K562 (cell line): ENCODE results near the gene CPN2. TPM values are rescaled to one million over a fixed set of nuclear protein-coding genes. Genes with fewer than 3 reads are reported as not detected.

Source experiments
- ATAC-seq: fragments of 200-7000 bp; cut with Tn5 transposase; 3 replicates; pipeline ENCODE4 v1.9.1; 2020; ENCODE audit warnings: moderate library complexity
- BruUV-seq: library from RNA; stranded (reverse); fragments of 400-500 nt; replicated peaks from 2 replicates; lab custom pipeline; 2021; lab: Mats Ljungman, UMichigan
- CTCF ChIA-PET: fragments of 300-600 bp; formaldehyde crosslinking; extraction: SDS; loops from one replicate; lab custom pipeline; 2021; ENCODE audit warnings: low intra/inter-chr PET ratio; lab: Yijun Ruan, JAX
- POLR2A ChIA-PET: fragments of 300-600, 350-650 bp; sonication (Branson Sonifier 250); formaldehyde crosslinking; extraction: SDS; loops from one replicate; lab custom pipeline; 2021; ENCODE audit warnings: antibody characterized with exemption, inconsistent platforms; lab: Yijun Ruan, JAX
- DNase-seq, 4 experiments: peaks; one replicate each; pipeline versions ENCODE4 v3.0.0 to v3.0.0-alpha.2; 2011 to 2018; ENCODE audit warnings: low spot score in 3 of 4, mixed read lengths in 3 of 4; ENCODE audit errors: extremely low read depth in 1 of 4
- FAIRE-seq: peaks from 2 replicates; lab custom pipeline; 2011; peaks lifted over from hg19 to GRCh38; lab: Jason Lieb, UNC
- H2AFZ ChIP-seq: 2 replicates; pipeline ENCODE4 v1.6.0; 2011; ENCODE audit warnings: low read depth, low read length, control low read depth, inconsistent platforms
- H3K27ac ChIP-seq: fragments of 200-600 bp; 3 replicates; pipeline ENCODE4 v1.8.0; 2011; ENCODE audit warnings: low read depth, mild to moderate bottlenecking, control low read depth, inconsistent platforms, low read length, moderate library complexity, mixed read lengths; ENCODE audit errors: extremely low read depth
- H3K27me3 ChIP-seq, 2 experiments: fragments of 300-600 bp in 1 of 2; 2 replicates in 1 of 2; 3 replicates in 1 of 2; pipeline versions ENCODE4 v1.6.0 to v1.8.0; 2011; ENCODE audit warnings: inconsistent platforms in 2 of 2, low read length in 2 of 2, mild to moderate bottlenecking in 1 of 2, mixed read lengths in 1 of 2, moderate library complexity in 1 of 2; ENCODE audit not compliant: control insufficient read depth in 2 of 2, insufficient read depth in 2 of 2
- H3K36me3 ChIP-seq: fragments of 300-600 bp; 3 replicates; pipeline ENCODE4 v1.8.0; 2011; ENCODE audit warnings: mild to moderate bottlenecking, low read length, inconsistent platforms; ENCODE audit not compliant: control insufficient read depth, insufficient read depth
- H3K4me1 ChIP-seq, 2 experiments: fragments of 200-600 bp in 1 of 2; replicated peaks in 1 of 2; 2 replicates in 1 of 2; 3 replicates in 1 of 2; pipeline versions ENCODE4 v1.5.1 to v1.8.0; 2011; ENCODE audit warnings: inconsistent platforms in 2 of 2, low read length in 2 of 2, mild to moderate bottlenecking in 1 of 2, mixed read lengths in 1 of 2, moderate library complexity in 1 of 2; ENCODE audit not compliant: control insufficient read depth in 2 of 2, insufficient read depth in 2 of 2
- H3K4me2 ChIP-seq: 2 replicates; pipeline ENCODE4 v1.6.1; 2011; ENCODE audit warnings: low read length, control low read depth, inconsistent platforms, mixed read lengths; ENCODE audit not compliant: insufficient read depth
- H3K4me3 ChIP-seq: fragments of 200-600 bp; sonication (generic), shearing (Covaris generic); 2 replicates; pipeline ENCODE4 v1.5.1; 2016; ENCODE audit warnings: control low read depth, inconsistent platforms
- H3K79me2 ChIP-seq: fragments of 200-600 bp; 3 replicates; pipeline ENCODE4 v1.8.0; 2011; ENCODE audit warnings: low read length, inconsistent platforms; ENCODE audit not compliant: control insufficient read depth, insufficient read depth
- H3K9ac ChIP-seq, 2 experiments: 2 replicates each; pipeline versions ENCODE4 v1.6.0 to v1.6.1; 2011; ENCODE audit warnings: low read depth in 2 of 2, low read length in 2 of 2, control low read depth in 1 of 2, inconsistent platforms in 1 of 2, mild to moderate bottlenecking in 1 of 2, mixed read lengths in 1 of 2; ENCODE audit not compliant: insufficient read depth in 1 of 2
- H3K9me1 ChIP-seq: one replicate; pipeline ENCODE4 v1.6.0; 2011; ENCODE audit warnings: inconsistent platforms, mild to moderate bottlenecking, low read length, moderate library complexity; ENCODE audit not compliant: control insufficient read depth, insufficient read depth
- H3K9me3 ChIP-seq: replicated peaks from 2 replicates; pipeline ENCODE4 v1.5.1; 2011; ENCODE audit warnings: low read depth, low read length, inconsistent platforms; ENCODE audit not compliant: control insufficient read depth, insufficient read depth
- H4K20me1 ChIP-seq: replicated peaks from 2 replicates; pipeline ENCODE4 v1.6.1; 2011; ENCODE audit warnings: low read length, inconsistent platforms, mixed read lengths; ENCODE audit not compliant: control insufficient read depth, insufficient read depth
- ATF7 ChIP-seq: fragments of 450-650 bp; IDR thresholded peaks from 2 replicates; pipeline ENCODE4 v1.7.1; 2014; ENCODE audit warnings: mild to moderate bottlenecking, moderate library complexity
- CCAR2 ChIP-seq: fragments of 200-400 bp; formaldehyde crosslinking; IDR thresholded peaks from 2 replicates; pipeline ENCODE4 v1.6.1; 2017; ENCODE audit warnings: mild to moderate bottlenecking, low read depth, low read length
- CTBP1 ChIP-seq: fragments of 450-650 bp; IDR thresholded peaks from 2 replicates; pipeline ENCODE4 v1.6.1; 2016; ENCODE audit warnings: borderline replicate concordance
- RAD21 ChIP-seq, 2 experiments: fragments of 250-450 bp in 1 of 2; fragments of 450-650 bp in 1 of 2; sonication (Bioruptor Pico) in 1 of 2; formaldehyde crosslinking in 1 of 2; IDR thresholded peaks in 1 of 2; conservative IDR thresholded peaks in 1 of 2; 2 replicates each; pipeline versions ENCODE4 v1.4.0 to v1.8.0; 2020 to 2022; ENCODE audit warnings: mild to moderate bottlenecking in 2 of 2, moderate library complexity in 1 of 2
- RBBP5 ChIP-seq: fragments of 200-600 bp; sonication (generic); IDR thresholded peaks from 2 replicates; pipeline ENCODE4 v1.6.1; 2012; ENCODE audit warnings: borderline replicate concordance, mild to moderate bottlenecking, low read length, control low read depth, inconsistent platforms; ENCODE audit not compliant: insufficient read depth, poor library complexity, severe bottlenecking
- TAF7 ChIP-seq: fragments of 450-650 bp; IDR thresholded peaks from 2 replicates; pipeline ENCODE4 v1.6.1; 2016; ENCODE audit warnings: missing genetic modification characterization, missing compliant biosample characterization
- WGBS: fragments of 100-300 bp; shearing (Covaris generic); methylation state at CpG from one replicate; pipeline ENCODE4 v1.1.6; 2016; ENCODE audit warnings: low coverage, mixed read lengths; ENCODE audit not compliant: insufficient coverage; ENCODE audit errors: missing lambda C conversion rate; 5-methylcytosine and 5-hydroxymethylcytosine counted together
- in situ Hi-C: fragments of 300-500 bp; cut with MboI; formaldehyde crosslinking; loops from 4 replicates; pipeline ENCODE4 v1.15.0; 2018; ENCODE audit warnings: inconsistent platforms, mixed read lengths
- intact Hi-C: fragments of 100-400 bp; cut with micrococcal nuclease; formaldehyde crosslinking; loops from 2 replicates; pipeline ENCODE4 v1.14.2; 2022
- polyA plus RNA-seq, 8 experiments: library from polyadenylated mRNA; depleted of rRNA in 4 of 8; stranded (reverse) in 5 of 8; unstranded in 3 of 8; fragments of >200 nt; fragmentation: Nextera tagmentation in 2 of 8; fragmentation: Illumina TruSeq in 1 of 8; extraction: Ambion mirVana in 2 of 8; extraction: Trizol in 1 of 8; gene quantifications; 2 replicates each; pipeline versions ENCODE4 v1.2.1 to v1.2.3, GENCODE V29; 2011 to 2014; ENCODE audit warnings: inconsistent platforms in 1 of 8, missing spikeins in 1 of 8
- total RNA-seq, 7 experiments: library from RNA; depleted of rRNA in 6 of 7; stranded (reverse); fragments of >200 nt in 6 of 7; fragmentation: Illumina TruSeq in 2 of 7; extraction: Trizol in 2 of 7; gene quantifications; 2 replicates each; pipeline versions ENCODE4 v1.2.1 to v1.2.3, GENCODE V29; 2011 to 2021; ENCODE audit warnings: low replicate concordance in 1 of 7

CPN2 gene
- total and polyA plus RNA-seq, 9 of the 15 experiments (the other 6 are each of a cell fraction or from before 2014, with no cell fraction given) = not detected

DNA sequence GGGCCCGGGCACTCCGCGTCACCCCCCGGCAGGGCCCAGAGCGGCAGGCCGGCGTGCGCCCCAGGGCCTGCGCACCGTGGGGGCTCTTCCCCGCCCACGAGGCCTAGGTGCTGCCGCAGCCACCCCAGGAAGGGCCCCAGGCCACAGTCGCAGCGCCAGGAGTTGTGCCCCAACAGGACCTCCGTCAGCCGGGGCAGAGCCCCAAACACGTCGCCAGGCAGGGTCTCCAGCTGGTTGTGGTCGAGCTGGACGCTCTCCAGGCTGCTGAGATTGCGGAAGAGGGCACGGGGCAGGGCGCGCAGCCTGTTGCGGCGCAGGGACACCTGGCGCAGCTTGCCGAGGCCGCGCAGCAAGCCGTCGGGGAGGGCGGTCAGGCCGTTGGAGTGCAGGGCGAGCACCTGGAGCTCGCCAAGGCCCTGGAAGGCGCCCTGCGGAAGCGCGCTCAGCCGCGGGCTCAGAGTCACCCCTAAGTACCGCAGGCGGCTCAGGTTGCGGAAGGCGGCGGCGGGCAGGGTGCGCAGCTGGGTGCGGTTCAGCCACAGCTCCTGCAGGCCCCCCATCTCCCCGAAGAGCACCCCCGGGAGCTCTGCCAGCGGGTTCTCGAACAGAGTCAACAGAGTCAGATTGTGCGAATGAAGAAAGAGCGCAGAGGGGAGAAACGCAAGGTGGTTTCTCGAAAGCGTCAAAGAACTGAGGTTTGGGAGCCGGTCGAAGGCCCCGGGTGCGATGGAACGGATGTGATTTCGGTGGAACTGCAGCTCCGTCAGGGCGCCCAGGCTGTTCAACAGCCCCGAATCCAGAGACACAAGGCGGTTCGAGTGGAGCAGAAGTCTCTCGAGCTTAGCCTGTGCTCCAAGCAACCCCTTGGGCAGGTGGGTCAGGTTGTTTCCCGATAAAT is 46.0 kb upstream of the CPN2 start:
- H2AFZ ChIP-seq = no peak overlapping the region
- CTCF ChIA-PET = no interaction called here
- no TSS peak for BruUV-seq
- no peak for FAIRE-seq
- POLR2A ChIA-PET = interaction anchor here (0.6 to 2.0 kb wide), 7 partner anchors 11 to 170 kb away, joined by 3 to 7 read pairs (median 3); no protein-coding TSS in a partner anchor
- in situ Hi-C loops (no loop called here), intact Hi-C loops (no loop called here)
- 86% methylated on average over 38 of the region's 73 CpGs for WGBS
- no peak for DNase-seq
- H3K9me3 ChIP-seq = no peaks in the 10 kb centered on the region
- peaks cover 5 to 25% of the 10 kb centered on the region in 2 experiments; a peak in 4 of 5 replicates for H3K4me1 ChIP-seq
- ATAC-seq = no peak
- no peak overlapping the region for H3K4me3 ChIP-seq
- no peak overlapping the region for H3K27ac ChIP-seq
- H3K9me1 ChIP-seq = no peaks in the 10 kb centered on the region
- no peaks in the 10 kb centered on the region for H4K20me1 ChIP-seq
- H3K4me2 ChIP-seq = no peak overlapping the region
- H3K79me2 ChIP-seq = no peaks in the 10 kb centered on the region
- H3K9ac ChIP-seq = no peak overlapping the region; a peak in 1 of 4 replicates
- H3K36me3 ChIP-seq = no peaks in the 10 kb centered on the region
- TF ChIP-seq RBBP5 = no peak
- peaks cover 0 to 4% of the 10 kb centered on the region in 2 experiments; a peak in 1 of 5 replicates for H3K27me3 ChIP-seq

DNA sequence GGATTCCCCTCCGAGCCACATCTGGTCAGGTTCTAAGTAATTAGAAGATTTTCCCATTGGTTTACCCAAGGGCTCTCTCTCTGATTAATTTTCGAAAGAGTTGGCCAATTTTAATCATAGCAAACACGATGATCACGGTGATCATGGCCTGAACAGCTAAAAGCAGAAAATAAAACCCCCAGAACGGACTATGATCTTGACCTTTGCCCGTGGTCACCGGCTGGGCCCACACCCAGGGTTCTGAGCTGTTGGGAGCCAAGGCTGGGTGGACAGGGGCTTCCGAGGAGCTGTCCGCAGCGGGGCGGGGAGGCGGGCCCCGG is 45.4 kb upstream of the CPN2 start:
- no peaks in the 10 kb centered on the region for H4K20me1 ChIP-seq
- CTCF ChIA-PET = interaction anchor here (0.7 kb wide), 1 partner anchor 706 kb away, joined by 3 read pairs; no protein-coding TSS in a partner anchor
- POLR2A ChIA-PET = interaction anchor here (0.6 to 1.5 kb wide), 7 partner anchors 10 to 170 kb away, joined by 3 to 7 read pairs (median 3); no protein-coding TSS in a partner anchor
- peak overlapping the region; percentile 76 for H2AFZ ChIP-seq
- no peak for FAIRE-seq
- H3K9me3 ChIP-seq = no peaks in the 10 kb centered on the region
- no peak for DNase-seq
- H3K9ac ChIP-seq = peak overlapping the region in 1 of 2 experiments; percentile 87; a peak in 1 of 4 replicates
- ATAC-seq = no peak
- WGBS = 34% methylated on average over 7 of the region's 13 CpGs
- TF ChIP-seq CCAR2 = no peak
- TF ChIP-seq CTBP1 = 0 out of 2 replicates have a peak, but pooled peaks have one; percentile 2
- no peak for TF ChIP-seq TAF7
- no peak for TF ChIP-seq RAD21 (CRISPR knock-in tag; conservative IDR thresholded peaks at IDR 0.05 in 1 of 2, IDR thresholded peaks at IDR 0.05 in 1 of 2)
- 0 out of 2 replicates have a peak, but pooled peaks have one; percentile 7 for TF ChIP-seq ATF7
- no peaks in the 10 kb centered on the region for H3K9me1 ChIP-seq
- no peak overlapping the region for H3K27ac ChIP-seq
- in situ Hi-C loops = no loop called here
- peaks cover 0 to 4% of the 10 kb centered on the region in 2 experiments; a peak in 1 of 5 replicates for H3K27me3 ChIP-seq
- no peak overlapping the region for H3K4me3 ChIP-seq
- intact Hi-C loops = no loop called here
- H3K4me2 ChIP-seq = peak overlapping the region; percentile 55
- no peaks in the 10 kb centered on the region for H3K79me2 ChIP-seq
- no peaks in the 10 kb centered on the region for H3K36me3 ChIP-seq
- no TSS peak for BruUV-seq
- H3K4me1 ChIP-seq = peaks cover 5 to 25% of the 10 kb centered on the region in 2 experiments; a peak in 3 of 5 replicates
